NOMO-1 treated with DMSO at 0.1 percent for 48 hours (cell line): ENCODE results near the gene LSMEM2.

Source experiments
- DNase-seq: peaks from one replicate; lab custom pipeline; 2025; ENCODE audit not compliant: unreplicated experiment; lab: John Stamatoyannopoulos, UW

LSMEM2 gene

GRCh38 chr3:50337175-50337861, 58.4 kb downstream of the LSMEM2 start:
- DNase-seq = peak; percentile 99
